ENCODE data around the gene KIF2A.

Gene KIF2A

DNA sequence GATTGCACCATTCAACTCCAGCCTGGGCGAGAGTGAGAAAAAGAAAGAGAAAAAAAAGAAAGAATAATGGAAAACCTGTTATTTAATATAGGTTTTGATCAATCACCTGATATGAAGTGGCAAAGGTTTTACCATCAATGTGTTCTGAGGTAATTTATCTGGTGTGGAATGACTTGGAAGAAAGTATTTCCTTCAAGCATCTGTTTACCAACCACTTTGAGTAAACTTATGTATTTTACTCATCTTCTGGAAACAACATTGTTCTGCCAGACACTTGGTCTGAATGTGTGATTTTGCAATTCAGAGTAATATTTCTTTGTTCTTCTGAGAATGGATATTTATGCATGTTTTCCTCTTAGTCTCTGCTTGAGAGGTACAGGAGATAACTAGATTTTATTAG lies 24.3 kb downstream of the KIF2A start:
- no peak for DNase-seq

DNA sequence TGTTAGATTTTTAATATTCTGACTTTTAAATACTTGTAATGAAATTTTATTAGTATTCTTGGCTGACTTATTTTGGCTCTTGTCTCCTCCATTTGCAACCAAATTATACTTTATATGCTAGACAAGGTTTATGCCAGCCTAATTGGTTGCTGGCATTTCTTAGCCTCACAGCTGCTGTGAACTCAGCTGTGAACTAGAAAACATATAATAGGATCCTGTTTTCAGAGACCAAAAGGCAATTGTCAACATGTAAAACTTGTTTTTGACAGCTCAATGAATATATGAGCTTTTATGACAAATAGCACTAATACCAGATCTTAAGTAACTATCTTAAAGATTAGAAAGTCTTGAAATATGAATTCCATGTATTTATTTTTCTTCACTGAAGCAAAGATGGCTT lies 25.9 kb downstream of the KIF2A start:
- DNase-seq: no peak

DNA sequence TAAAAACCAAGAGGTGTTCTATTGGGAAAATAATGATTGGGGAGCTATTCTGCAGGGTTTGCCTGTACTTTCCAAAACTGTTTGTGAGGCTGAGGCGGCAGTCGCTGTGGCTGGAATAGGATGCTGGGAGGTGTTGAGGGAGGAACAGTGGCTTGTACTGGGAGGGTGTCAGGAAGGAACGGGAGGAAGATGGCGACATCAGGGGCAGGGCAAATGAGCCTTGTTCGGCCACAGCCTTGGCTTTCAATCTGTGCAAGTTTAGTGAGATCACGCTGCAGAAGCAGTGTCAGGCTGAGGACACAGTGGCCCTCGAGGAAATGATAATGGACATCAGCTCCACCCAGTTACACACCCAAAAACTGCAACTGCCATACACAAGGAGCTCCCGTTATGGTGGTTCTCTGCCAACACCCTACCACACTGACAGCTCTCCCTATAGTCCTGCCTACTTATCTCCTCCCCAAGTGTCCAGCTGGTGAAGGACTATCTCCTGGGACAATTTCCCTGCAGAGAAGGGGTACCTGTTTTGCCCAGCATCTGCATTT lies 27.3 kb downstream of the KIF2A start:
- DNase-seq: no peak

DNA sequence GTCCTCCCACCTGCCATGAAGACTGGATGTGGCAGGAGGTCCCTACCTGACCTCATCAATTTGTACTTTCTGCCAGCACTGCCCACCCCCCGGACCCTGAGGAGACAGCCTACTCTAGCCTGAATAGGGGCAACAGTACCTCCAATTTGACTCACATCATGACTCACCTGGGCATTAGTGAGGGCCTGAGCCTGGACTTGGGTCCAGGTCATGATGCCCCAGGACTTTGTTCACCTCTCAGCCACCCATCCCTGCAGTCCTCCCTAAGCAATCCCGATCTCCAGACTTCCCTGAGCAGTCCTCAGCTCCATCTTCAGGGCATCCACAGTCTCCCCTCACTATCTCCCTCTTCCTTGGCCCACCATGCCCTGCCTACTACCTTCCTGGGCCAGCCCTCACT lies 28.1 kb downstream of the KIF2A start:
- no peak for DNase-seq

DNA sequence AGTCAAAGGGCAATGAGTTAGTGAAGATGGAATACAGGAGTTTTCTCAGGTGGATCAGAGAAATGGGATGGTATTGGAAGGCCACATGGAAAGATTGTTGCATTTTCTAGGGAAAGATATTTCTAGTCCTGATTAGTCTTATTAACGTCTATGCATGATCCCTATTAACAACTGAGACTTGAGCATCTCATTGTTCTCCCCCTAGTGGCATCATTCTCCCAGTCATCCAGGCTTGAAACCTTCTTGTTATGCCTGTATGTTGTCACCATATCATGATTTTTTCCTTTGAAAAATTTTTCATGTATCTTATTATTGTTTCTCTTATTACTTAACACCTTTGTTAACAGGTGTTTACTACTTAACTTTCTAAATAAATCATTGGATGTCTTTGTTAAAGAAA lies 34.4 kb downstream of the KIF2A start:
- DNase-seq: peak; percentile 47

DNA sequence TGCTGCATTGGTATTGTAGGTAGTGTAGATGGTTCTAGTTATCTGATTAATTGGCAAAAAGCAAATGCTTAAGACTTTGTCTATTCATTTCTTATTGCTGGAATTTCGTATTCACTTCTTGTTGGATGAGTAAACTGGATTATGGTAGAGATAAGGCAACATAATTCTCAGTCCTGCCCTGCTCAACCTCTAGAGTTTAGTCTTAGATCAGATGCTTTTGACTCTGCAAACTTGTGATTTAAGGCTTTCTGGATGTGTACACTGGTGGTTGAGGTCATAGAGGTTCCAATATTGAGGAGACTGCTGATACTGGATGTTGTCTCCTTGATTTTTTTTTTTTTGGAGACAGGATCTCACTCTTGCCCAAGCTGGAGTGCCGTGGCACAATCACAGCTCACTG lies 35.0 kb downstream of the KIF2A start:
- no peak for DNase-seq

DNA sequence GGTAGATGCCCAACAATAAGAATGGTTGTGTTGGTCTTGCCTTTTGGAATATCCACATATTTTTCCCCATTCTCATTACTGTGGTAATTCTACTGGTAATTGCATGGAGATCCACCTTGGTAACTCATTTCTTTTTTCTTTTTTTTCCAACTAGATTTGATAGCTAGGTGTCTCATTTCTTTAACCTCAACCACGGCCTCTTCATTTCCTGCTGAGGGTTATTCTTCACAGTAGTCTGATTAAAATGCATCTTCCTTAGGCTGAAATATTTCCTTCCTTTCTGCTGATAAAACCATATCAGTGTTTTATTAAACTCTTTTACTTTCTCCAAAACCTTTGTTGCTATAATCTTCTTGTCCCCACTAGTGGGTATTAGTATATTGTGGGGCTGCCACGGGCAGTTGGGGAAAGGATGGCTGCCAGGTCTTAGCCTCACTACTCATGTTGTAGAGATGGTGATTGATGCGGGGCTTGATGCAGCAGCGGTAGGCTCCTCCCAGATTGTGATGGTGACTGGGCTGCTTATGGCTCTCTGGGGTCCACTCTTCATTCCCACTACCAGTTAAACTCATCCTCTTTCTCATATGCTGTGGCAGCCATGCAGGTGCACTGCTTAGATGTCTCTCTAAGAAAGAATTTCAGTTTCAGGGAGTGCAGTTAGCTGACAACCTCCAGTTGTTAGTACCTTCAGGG lies 35.9 kb downstream of the KIF2A start:
- DNase-seq: no peak

DNA sequence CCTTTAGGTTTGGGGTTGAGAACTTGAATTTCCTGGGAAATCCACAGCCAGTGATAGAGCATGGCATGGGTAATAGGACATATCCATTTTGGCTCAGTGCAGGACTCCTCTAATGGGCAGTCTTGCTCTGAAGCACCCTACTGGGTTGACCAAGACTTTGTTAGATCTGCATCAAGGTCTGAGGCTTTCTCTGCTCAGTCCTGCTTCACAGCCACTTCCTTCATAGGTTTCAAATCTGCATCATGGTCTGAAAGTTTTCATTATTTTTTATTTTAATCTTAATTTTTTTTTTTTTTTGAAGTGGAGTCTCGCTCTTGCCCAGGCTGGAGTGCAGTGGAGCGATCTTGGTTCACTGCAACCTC lies 36.5 kb downstream of the KIF2A start:
- DNase-seq: no peak

DNA sequence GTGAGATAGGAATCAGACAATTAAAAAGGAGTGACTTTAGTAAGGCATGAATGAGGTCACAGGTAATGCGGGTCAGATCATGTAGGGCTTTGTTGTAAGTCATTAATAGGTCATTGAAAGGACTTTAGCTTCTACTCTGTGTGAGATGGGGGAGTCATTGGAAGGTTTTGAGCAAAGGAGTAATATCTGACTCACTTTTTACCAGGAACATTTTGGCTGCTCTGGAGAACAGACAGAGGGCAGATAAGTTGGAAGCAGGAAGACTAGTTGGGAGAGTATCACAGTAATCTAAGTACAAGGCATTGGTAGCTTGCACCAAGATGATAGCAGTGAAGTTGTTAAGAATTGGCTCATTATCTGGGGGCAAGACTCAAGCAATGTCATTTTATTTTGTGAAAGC lies 37.4 kb downstream of the KIF2A start:
- DNase-seq: no peak

DNA sequence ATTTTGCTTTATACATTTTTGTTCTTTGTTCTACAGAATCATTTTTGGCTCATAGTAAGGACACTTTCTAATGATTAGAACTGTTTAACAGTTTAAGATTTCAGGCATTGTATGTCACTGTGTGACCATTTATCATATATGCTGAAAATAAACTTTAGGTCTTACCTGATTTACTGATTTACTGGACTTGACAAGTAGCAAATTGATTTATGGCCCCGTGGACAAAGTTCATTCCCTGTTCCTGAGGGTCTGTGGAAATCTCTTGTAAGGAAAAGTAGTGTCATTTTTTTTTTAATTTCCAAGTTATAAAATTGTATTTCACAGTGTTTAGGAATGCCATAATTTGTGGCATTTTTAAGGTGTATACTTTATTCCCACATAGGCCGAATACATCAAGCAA lies 40.7 kb downstream of the KIF2A start:
- no peak for DNase-seq

DNA sequence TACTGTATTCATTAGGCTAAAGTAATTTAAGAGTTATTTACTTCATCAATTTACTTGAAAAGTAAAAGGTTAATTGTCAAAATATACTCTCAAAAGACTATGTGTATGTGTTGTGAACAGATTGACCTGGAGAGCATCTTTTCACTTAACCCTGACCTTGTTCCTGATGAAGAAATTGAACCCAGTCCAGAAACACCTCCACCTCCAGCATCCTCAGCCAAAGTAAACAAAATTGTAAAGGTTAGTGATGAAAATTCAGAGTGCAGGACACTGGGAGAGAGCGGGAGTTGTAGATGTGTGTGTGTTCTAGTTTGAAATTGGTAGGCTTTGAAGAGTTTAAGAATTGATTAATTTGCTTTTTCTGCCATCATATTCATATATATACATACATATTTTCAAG lies 41.9 kb downstream of the KIF2A start:
- no peak for DNase-seq

DNA sequence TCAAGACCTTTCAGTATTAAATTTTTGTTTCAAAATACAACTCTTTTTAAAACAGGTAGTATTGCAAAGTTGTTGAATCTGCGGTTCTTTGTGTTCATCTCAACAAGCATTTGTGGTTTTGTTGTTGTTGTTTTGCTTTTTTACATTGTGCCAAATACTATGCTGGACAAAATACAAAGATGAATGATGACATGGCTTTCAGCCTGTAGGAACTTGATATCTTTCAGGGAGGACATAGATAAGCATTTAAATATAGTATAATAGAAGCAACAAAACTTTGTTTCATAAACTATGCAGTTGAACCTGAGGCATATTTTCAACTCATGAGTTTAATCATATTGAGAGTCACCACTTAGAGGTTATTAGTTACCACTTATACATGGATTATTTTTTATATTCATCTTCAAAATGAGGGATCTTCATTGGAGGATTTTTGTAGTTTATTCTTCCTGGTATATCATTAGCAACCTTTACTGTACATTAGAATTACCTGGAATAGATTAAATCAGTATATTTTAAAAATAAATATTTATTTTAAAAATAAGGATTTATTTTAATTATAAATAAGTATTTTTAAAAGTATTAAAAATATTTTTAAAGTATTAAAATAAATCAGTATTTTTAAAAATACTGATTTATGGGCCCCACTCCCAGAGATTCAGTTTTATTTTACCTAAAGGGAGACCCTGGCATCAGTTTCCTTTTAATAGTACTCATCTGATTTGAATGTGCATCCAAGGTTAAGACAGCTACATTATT lies 42.9 kb downstream of the KIF2A start:
- no peak for DNase-seq

DNA sequence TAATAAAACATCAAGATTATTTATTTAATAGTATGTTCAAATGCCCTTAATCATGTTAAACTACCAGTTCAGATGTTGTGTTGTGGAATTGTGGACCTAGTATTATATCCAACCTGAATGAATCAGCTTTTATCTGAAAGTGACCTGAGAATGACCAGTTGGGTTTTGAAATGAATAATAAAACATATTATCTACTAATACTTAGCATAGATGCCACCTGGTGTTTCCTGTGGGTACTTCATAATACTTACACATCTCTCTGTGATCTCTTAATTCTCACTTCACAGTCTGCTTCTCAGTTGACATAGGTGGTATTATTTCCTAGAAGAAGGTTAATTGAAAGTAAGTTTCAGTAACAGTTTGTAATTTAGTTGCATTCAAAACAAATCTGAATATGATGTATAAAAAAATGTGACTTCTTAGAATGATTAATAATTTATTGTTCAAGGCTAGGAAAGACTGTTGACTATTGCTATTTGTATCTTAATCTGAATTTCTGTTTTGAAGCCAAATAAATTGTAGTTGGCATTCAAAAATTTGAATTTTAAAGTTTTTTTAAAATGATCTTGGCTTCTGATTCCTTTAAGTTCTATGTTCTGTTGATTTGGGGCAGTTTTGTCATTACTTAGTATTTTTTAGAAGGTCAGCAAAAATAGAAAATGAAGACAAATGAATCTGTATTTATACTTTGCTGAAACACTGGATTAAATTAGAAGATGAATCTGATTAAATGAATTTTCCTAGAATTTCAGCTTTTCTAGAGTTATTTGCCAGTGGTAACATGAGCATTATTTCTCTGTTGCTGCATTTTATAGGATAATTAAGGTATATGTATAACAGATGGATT lies 48.2 kb downstream of the KIF2A start:
- peak; percentile 63 for DNase-seq

DNA sequence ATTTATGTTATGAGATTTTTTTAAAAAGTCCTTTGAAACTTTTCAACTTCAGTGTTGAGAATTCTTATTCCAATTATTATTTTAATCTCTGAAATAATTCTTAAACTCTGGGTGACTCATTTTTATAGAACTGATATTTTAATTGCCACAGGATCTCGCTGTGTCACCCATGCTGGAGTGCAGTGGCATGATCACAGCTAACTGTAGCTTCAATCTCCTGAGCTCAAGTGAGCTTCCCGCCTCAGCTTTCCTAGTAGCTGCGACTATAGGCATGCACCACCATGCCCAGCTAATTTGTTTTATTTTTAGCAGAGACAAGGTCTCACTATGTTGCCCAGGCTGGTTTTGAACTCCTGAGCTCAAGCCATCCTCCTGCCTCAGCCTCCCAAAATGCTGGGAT lies 56.7 kb downstream of the KIF2A start:
- no peak for DNase-seq

DNA sequence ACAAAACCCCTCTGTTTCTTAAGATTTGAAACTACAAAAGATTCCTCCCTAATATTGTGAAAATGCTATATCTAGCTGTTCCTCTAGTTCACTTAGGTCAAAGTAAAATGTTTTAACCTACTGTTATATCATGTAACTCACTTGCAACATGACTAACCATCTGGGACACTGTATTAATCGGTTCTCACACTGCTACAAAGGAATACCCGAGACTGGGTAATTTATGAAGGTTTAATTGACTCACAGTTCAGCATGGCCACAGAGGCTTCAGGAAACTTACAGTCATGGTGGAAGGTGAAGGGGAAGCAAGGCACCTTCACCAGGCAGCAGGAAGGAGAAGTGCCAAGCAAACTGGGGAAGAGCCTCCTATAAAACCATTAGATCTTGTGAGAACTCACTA lies 63.0 kb downstream of the KIF2A start:
- no peak for DNase-seq

DNA sequence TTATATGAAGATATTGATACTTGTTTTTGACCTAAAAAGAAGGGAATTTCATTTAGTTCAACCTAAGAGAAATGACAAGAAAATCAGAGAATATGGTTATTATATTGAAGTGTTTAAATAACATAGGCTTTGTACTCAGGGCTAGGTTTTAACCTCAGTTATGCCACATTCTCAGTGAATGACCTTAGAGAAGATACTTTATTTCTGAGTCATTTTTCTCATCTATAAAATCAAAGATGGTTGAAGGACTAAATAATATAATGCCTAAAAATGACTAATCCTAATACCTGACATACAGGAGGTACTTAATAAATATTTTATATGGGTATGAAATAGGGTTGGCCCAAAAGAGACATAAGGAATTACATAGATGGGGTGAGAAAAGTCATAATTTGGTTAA lies 65.4 kb downstream of the KIF2A start:
- no peak for DNase-seq

DNA sequence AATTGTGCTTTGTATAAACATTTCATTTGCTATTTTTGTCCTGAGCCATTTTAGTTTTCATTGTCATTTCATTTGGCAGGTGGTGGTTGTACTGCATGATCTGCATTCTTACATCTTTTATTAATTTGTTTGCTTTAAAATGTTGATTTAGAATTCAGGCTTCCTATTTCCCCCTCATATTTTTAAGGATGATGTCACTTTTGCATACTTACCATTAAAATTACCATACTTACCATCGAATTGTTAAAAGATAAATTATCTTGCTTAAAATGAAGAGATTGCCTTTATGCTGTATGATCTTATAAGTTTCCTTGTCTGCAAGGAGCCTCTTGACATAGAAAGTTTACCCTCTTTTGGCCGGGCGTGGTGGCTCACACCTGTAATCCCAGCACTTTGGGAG lies 66.6 kb downstream of the KIF2A start:
- no peak for DNase-seq

DNA sequence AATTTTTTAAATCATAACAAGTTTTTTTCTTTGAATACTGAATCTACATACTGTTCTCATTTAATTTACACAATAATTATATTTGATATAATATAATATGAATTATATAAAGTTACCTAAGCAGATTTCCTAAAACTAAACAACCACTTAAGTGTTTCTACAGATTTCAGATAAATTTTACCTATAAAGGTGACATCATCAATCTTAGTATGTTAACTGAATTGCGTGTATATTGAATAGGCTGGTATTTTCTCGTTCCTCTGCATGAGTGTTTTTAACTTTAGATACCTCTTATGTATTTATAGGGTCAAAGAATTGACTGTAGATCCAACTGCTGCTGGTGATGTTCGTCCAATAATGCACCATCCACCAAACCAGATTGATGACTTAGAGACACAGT lies 67.4 kb downstream of the KIF2A start:
- DNase-seq: no peak

DNA sequence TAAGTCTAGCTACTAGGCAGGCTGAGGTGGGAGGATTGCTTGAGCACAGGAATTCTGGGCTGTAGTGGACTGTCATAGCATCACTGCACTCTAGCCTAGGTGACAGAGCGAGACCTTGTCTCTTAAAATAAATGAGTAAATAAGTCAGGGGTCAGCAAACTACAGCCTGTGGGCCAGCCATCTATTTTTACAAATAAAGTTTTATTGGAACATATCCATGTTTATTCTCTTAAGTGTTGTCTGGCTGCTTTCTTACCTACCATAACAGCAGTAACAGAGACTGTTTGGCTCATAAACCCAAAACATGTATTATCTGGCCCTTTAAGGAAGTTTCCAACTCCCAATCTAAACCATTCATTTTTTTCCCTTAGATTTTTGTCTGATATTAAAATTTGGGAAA lies 68.1 kb downstream of the KIF2A start:
- DNase-seq: no peak

DNA sequence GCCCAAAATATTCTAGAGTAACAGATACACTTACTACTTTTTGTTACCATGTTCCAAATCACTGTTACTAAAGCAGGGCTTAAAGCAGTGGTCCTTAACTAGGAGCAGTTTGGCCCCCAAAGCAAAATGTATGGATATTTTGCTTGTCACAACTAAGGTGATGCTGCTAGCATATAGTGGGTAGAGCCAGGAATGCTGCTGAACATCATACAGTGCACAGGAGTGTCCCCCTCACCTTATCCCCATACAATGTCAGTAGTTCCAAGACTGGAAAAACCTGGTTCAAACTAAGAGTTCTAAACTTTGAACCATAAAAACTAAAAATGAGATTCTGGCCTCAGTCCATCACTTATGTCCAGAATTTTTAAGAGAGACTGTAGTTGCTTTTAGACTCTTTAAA lies 69.6 kb downstream of the KIF2A start:
- DNase-seq: no peak

DNA sequence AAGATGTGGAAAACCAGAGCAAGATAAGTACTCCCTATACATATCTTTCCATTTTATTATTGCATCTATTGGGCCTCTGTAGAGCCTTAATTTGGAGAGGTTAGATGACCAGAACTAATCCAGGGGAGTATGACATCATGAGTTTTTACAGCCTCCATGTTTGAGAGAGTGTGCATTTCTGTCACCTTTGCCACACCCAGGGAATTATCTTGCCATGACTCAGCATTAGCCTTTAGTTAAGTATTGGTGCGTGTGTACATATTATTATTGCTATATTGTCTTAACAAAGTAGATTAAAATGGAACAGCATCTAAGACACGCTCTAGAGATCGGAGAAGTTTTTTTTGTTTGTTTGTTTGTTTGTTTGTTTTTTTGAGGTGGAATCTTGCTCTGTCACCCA lies 70.1 kb downstream of the KIF2A start:
- DNase-seq: no peak

DNA sequence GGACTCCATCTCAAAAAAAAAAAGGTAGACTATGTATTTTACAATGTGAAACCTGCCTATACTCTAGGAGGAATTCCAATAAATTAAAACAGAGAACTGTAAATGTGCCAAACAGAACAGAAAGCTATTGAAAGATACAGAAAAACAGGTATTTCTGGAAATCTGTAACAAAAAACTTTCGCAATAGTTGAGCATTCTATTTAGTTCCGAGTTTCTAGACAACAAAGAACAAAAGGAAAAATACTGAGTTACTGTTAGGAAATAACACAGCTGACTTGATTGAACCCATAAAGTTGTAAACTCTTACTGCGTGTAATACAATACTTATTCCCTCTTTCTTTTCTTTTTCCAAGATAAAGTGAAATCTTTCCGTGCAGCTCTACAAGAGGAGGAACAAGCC lies 79.1 kb downstream of the KIF2A start:
- DNase-seq: no peak

DNA sequence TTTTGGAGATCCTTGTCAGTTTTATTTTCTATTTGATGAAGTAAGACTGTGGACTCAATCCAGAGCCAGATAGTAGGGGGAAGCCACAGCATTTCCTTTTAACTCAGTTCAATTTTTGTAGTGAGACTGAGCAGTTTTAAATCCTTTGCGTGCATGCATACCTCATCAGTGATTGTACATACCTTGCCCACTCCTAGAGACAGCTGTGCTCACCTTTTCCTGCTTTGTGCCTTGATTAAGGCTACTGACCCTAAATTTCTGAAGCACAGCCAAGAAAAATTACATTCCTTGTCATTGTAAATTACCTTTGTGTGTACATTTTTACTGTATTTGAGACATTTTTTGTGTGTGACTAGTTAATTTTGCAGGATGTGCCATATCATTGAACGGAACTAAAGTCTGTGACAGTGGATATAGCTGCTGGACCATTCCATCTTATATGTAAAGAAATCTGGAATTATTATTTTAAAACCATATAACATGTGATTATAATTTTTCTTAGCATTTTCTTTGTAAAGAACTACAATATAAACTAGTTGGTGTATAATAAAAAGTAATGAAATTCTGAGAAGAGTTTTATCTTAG lies 79.9 kb downstream of the KIF2A start:
- no peak for DNase-seq

Measured in inflammatory macrophage treated with lipopolysaccharide for 4 hours (primary cell).